GM10248 (cell line): ENCODE results near the gene RASA1.

Source experiments
- CTCF ChIA-PET: fragments of 300-600 bp; sonication (Branson Sonifier 250); formaldehyde crosslinking; extraction: SDS; loops from one replicate; lab custom pipeline; 2021; ENCODE audit warnings: antibody characterized with exemption; lab: Yijun Ruan, JAX
- POLR2A ChIA-PET: fragments of 350-650 bp; sonication (Branson Sonifier 250); formaldehyde crosslinking; extraction: SDS; loops from one replicate; lab custom pipeline; 2020; ENCODE audit warnings: antibody characterized with exemption; lab: Yijun Ruan, JAX
- DNase-seq: peaks from one replicate; pipeline ENCODE4 v3.0.0; 2012; ENCODE audit errors: extremely low spot score
- TF ChIP-seq, protein P1 (sequence below): IDR thresholded peaks from 2 replicates; pipeline ENCODE4 v1.5.1; 2012; ENCODE audit warnings: mild to moderate bottlenecking, low read depth; ENCODE audit errors: extremely low read depth, missing control alignments, control extremely low read depth

The RASA1 gene

DNA sequence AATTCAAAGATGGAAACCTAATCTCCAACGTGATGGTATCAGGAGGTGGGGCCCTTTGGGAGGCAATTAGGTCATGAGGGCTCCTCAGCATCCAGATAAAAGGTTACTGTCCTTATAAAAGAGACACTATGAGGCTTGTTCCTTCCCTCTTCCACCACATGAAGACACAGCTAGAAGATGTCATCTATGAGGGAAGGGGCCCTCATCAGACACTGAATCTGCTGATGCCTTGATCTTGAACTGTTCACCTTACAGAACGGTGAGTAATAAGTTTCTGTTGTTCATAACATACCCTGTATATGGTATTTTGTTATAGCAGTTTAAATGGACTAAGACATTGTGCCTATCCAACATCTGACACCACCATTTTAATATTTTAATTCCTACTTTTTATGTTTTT, 164.8 kb downstream of the RASA1 start:
- POLR2A ChIA-PET = no interaction called here
- CTCF ChIA-PET = no interaction called here
- no peak for DNase-seq
- TF ChIP-seq, protein P1, sequence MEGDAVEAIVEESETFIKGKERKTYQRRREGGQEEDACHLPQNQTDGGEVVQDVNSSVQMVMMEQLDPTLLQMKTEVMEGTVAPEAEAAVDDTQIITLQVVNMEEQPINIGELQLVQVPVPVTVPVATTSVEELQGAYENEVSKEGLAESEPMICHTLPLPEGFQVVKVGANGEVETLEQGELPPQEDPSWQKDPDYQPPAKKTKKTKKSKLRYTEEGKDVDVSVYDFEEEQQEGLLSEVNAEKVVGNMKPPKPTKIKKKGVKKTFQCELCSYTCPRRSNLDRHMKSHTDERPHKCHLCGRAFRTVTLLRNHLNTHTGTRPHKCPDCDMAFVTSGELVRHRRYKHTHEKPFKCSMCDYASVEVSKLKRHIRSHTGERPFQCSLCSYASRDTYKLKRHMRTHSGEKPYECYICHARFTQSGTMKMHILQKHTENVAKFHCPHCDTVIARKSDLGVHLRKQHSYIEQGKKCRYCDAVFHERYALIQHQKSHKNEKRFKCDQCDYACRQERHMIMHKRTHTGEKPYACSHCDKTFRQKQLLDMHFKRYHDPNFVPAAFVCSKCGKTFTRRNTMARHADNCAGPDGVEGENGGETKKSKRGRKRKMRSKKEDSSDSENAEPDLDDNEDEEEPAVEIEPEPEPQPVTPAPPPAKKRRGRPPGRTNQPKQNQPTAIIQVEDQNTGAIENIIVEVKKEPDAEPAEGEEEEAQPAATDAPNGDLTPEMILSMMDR = no peak

DNA sequence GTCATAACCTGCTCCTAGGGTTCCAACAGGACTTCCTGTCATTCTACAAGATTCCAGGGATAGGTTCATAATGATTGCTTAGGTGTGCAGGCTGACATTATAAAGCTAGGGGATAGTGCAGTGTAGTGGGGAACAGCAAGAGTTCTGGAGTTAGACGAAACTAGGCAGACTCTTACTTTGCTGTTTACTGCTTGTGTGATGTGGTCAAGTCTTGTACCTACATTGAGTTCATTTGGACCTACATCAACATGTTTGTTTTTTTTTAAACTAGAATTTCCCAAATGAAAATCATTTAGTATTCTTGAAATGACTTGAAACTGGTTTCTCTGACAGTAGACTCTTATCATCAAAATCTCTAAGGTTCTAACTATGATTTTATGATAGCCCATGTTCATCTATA, 166.3 kb downstream of the RASA1 start:
- ChIA-PET CTCF (no interaction called here), POLR2A (no interaction called here)
- DNase-seq = no peak
- TF ChIP-seq, protein P1 = no peak

DNA sequence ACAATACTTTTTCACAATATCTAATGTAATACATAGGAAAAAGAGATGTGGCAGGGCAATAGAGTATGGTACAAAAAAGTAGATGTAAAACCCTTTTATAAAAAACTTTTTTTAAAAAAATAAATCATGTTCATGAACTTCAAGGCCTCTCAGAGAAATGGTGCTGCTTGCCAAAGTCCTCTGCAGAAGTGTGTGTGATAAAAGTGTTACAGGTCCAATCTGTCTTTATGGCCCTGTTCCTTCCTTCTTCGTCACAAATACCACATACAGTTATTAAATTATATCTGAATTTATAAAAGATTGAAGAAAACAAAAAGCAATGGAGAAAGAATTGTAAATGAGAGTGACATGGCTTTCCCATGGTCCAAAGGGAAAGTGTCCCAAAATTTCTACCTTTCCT, 166.8 kb downstream of the RASA1 start:
- ChIA-PET POLR2A (no interaction called here), CTCF (no interaction called here)
- TF ChIP-seq, protein P1 = no peak
- no peak for DNase-seq

DNA sequence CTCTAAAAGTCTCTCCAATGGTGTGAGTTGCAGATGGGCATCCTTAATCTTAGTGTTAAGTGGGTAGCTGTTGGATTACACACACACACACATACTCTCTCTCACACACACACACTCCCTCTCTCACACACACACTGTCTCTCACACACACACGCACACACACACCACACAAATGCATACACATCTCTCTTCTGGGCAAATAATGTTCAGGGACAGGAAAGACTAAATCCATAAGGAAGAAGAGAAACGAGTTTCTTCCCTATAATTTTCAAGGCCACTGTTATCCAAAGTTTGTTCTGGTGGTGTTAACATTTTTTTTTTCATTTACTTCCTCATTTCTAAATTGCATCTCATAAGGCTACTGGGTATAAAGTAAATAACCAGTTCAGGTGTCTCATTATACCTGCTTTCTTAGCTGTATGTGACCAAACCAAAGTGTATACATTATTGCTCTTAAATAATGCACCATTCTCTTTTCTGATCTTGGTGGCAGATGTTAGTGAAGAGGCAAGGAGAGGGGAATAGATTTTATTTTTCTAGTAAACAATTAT, 167.5 kb downstream of the RASA1 start:
- TF ChIP-seq, protein P1 = no peak
- DNase-seq = no peak
- ChIA-PET POLR2A (no interaction called here), CTCF (no interaction called here)

DNA sequence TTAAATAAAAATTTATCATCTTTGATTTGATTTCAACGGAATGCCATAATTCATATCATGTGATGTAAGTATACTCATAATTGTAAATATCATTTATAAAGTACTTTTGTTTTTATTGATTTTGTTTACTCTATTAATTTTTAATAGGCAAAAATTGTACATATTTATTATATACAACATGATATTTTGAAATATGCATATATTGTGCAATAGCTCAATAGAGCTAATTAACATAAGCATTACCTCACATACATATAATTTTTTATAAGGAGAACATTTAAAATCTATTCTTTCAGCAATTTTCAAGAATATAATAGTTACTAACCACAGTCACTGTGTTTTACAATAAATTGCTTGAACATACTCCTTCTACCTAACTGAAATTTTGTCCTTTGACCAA, 170.0 kb downstream of the RASA1 start:
- TF ChIP-seq, protein P1 = no peak
- DNase-seq = no peak
- ChIA-PET POLR2A (no interaction called here), CTCF (no interaction called here)

DNA sequence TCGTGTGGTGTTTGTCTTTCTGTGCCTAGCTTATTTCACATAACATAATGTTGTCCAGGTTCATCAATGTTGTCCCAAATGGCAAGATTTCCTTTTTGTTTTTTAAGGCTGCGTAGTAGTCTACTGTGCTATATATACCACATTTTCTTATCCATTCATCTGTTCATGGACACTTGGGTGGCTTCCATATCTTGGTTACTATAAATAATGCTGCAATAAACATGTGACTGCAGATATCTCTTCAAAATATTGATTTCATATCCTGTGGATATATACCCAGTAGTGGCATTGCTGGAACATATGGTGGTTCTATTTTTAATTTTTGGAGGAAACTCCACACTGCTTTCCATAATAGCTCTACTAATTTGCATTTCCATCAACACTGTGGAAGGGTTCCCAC, 170.5 kb downstream of the RASA1 start:
- DNase-seq = no peak
- ChIA-PET CTCF (no interaction called here), POLR2A (no interaction called here)
- TF ChIP-seq, protein P1 = no peak
